UCSD-AML1 (cell line): ENCODE measurements around the gene CREG2.

Experiments used
- DNase-seq: peaks from one replicate; lab custom pipeline; 2025; ENCODE audit not compliant: unreplicated experiment; lab: John Stamatoyannopoulos, UW

CREG2 gene

DNA sequence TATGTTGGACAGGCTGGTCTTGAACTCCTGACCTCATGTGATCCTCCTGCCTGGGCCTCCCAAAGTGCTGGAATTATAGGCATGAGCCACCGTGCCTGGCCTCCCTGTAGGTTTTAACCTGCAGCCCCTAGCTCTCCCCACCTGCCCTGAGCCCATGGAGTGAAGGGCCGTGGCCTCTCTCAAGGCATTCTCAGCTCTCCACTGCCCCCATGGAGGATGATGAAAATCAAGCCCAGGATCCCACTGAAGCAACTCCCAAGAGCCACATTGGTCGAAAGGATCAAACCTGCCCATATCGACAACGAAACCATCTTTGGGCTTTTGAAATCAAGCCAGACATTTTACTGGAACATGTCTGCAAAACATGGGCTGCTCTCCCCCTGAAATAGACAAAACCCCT is 22.4 kb upstream of the CREG2 start:
- no peak for DNase-seq

DNA sequence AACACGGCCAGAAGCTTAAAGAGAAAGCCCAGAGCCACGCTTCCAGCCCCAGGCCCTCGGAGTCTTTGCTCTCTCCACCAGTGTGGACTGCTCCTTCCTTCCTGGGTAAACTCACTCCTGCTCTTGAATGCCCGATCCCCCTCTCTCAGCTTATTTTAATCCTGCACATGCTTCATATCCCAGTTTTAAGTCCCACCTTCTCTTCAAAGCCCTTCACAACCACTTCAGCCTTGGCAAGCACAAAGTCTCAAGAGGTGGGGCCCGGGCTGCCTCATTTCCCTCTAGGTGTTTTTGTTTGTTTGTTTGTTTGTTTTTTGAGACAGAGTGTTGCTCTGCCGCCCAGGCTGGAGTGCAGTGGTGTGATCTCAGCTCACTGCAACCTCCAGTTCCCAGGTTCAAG is 21.6 kb upstream of the CREG2 start:
- DNase-seq: no peak

DNA sequence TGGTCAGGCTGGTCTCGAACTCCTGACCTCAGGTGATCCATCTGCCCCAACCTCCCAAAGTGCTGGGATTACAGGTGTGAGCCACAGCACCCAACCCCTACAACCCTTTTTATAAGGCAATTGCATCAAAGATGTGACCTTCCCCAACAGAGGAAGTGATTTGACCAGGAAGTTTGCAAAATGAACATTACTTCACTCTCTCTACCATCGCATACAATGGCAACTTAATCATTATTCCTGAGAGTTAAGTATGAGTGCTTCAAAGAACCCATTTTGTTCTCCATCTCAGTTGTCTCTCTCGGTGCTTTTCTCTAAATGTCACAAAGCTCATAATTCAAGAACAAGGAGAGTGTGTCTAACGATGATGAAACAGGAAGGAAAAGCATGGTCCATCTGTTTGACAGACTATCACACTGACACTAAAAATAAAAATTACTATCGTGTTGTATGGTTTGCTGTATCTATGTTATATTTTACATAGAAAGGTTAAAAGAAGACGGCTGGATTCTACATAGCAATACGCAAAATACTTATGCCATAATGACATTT is 18.1 kb upstream of the CREG2 start:
- no peak for DNase-seq

DNA sequence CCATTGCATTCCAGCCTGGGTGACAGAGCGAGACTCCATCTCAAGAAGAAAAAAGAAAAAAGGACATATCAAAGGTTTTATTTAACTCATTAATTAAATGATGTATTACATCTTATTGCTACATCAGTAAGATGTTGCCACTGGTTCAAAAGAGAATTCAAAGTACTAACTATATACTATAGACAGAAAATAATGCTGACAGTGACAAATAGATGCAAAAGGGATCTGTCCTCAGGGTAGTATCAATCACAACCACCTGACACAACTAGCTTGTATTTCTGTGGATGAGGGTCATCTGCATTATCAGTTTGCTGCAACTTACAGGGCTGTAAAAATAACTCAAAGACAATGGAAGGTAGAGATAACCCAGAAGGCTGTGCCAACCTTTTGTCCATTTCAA is 16.4 kb upstream of the CREG2 start:
- DNase-seq: no peak

- DNase-seq: no peak
These were observed 15.3 kb upstream of the CREG2 start for GRCh38 chr2:101402630-101403029.

- no peak for DNase-seq
These were observed 14.6 kb upstream of the CREG2 start for GRCh38 chr2:101401906-101402305.

DNA sequence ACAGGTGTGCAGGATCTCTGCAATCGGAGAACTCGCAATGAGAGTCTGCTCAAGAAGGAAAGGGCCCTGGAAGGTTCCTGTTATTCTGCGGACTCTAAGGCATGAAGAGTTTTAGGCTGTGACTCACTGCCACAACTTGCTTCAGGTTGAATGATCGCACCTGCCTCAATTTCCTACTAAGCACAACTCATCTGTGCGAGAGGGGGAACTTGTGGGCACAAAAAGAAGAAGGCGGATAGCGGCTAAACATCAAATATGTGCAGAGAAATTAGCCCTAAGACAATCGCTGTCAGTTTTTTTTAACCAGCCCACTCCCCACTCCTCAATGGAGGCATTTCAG is 14.0 kb upstream of the CREG2 start:
- no peak for DNase-seq

GRCh38 chr2:101400506-101401325 is 13.4 kb upstream of the CREG2 start:
- DNase-seq: no peak

- DNase-seq: no peak
These were observed 12.7 kb upstream of the CREG2 start for GRCh38 chr2:101400048-101400447.

GRCh38 chr2:101399021-101399799 is 11.9 kb upstream of the CREG2 start:
- no peak for DNase-seq

DNA sequence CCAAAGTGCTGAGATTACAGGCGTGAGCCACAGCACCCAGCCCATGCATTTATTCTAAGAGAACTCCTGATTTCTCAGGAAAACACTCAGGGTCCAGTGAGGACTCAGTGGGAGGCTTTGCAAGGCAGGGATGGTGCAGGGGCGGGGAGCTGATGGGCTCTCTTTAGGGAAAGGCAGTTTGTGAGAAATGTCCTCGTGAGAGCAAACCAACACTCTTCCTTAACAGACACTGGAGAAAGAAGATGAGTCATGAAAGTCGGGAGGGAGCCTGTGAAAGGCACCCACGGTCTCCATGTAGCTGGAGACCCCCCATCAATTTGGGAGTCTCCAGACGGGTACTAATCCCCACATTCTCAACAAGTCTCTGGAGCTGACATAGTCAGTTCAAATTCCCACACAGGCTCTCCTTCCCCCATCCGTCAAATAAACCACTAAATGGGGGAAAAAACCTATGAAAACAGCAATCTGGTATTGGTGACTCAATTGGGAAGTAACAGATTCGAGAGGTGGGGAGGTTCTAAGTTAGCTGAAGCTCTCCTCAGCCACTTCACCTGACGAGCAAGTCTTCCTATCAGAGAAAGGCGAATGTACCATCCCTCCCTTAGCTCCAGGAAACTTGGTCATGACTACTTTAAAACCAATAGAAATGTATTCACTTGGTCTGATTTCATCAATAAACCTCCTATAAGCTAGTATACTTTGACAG is 11.0 kb upstream of the CREG2 start:
- no peak for DNase-seq

- DNase-seq: no peak
These were observed 9.0 kb upstream of the CREG2 start for GRCh38 chr2:101396316-101396717.

DNA sequence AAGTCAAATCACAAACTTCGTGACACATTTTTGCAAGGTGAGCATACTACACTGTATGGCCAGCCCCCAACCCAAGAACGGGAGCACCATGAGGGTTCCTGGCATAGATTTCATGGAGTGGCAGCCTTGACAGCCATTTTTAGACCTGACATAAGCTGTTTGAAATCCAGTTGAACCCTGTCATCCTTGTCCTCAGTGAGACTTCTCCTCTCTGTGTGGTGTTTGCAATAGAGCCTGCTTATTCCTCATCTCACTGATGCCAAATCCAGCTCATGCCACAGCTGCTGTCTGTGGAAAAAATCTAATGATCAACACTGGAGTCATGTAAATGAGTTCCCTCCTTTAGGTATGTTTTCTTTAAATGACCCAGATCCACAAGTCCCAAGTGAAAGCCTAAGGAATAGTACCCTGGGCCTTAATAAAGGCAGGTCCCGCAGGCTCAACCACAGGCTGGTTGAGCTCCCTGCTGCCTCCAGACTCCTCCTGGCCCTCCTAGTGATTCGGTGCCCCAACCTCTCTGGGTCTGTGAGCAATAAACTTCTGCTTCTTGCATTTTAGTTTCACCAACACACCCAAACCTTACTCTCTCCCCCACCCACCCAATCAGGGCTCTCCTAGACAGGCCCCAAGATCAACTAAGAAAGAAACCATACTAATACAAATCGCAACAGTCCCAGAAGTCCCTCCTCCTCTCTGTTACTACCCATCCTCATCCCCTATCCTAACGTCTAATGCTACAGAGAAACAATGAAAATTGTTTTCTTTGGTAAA is 8.4 kb upstream of the CREG2 start:
- no peak for DNase-seq

- DNase-seq: no peak
These were observed 929 bp upstream of the CREG2 start for GRCh38 chr2:101388232-101388631.

GRCh38 chr2:101386599-101387150 is 628 bp downstream of the CREG2 start:
- no peak for DNase-seq

DNA sequence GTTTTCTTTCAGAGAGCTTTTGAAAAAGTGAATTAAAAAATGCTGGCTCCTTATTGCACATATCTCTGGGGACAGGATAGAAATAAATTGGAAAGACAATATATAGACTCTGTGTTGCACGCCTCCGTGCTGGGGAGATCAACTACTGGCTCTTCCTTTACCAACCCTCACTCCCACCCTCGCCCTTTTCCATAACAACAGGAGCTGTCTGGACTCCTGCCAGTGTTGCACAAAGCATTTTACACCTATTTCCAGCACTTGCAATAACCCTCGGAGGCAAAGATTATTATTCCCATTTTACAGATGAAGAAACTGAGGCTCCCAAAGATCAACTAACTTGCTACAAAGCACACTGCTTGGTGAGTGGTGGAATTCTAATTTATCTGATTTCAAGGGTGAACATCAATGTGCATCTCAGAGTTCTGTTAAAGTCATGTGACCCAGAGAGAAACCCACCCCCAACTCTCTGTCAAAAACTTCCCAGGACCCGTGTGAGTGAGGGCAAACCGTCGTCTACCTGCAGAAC is 4.2 kb downstream of the CREG2 start:
- DNase-seq: no peak

GRCh38 chr2:101382442-101382841 is 4.9 kb downstream of the CREG2 start:
- no peak for DNase-seq

- DNase-seq: no peak
These were observed 6.9 kb downstream of the CREG2 start for GRCh38 chr2:101380376-101380775.

DNA sequence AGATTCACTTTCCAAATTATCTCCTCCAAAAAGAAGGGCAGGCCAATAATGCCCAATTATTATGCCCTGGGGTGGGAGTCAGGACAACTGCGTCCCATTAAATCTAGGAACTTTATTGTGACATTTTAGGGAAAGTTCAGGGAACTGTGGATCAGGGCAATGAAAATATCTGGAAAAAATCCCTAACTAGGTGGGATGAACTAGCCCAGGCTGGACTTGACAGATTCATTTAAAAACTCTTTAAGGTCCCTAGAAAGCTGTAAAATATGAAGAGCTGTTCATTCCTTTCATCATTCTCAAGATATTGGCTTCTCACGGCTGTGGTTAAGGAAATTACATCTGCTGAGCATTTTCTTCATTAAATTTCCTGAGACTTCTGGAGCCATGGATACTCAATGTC is 8.2 kb downstream of the CREG2 start:
- DNase-seq: no peak

DNA sequence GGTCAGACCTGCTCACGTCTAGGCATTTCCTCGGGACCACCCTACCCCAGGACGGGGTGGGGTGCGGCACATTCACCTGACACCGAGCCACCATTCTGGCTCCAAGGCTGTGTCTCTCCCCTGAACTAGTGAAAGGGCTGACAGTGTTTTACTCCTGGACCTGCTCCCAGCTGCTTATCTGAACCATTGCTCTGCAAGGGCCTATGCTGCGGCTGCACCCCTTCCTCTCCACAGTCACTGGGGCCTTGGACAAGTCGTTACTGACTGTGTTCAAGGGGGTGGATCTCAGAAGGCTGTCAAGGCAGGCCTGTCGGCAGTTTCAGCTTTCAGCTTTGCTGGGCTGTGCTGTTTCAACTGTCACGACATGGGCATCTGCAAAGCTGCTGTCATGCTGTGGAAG is 11.7 kb downstream of the CREG2 start:
- no peak for DNase-seq
